ENCODE data around the gene PPY. TPM values are rescaled to one million over a fixed set of nuclear protein-coding genes. Genes with fewer than 3 reads are reported as not detected.

The PPY gene
- total RNA-seq, 2 donors from 2014 or later = not detected

DNA sequence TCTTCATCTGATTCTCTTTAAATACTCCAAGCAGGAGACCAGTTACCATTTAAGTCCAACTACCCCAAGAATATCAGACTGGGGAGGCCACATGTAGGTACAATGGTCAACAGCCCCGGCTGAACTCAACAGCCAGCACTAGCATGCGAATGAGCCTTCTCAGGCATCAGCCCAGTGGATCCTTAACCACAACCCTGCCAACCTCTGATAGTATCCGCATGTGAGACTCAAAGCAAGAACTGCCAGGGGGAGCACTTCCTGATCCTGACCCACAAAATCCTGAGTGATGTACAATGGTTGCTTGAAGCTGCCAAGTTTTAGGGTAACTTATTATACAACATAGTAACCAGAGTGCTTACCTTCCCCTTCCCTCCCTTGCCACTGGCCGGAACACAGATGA, 7.5 kb upstream of the PPY start:
- peak; percentile 47 for DNase-seq
- H3K4me1 Mint-ChIP-seq = peaks cover 7% of the 10 kb centered on the region
- H3K36me3 Mint-ChIP-seq (ENCODE audit: low read depth) = no peaks in the 10 kb centered on the region
- H3K9me3 ChIP-seq (ENCODE audit: control insufficient read depth, low read length) = no peaks in the 10 kb centered on the region
- no peak overlapping the region for H3K4me3 ChIP-seq (ENCODE audit: low read length)
- no peak overlapping the region for H3K27ac Mint-ChIP-seq
- peaks cover 44% of the 10 kb centered on the region for H3K27me3 ChIP-seq (ENCODE audit: control insufficient read depth, insufficient read depth, low read length, poor library complexity, severe bottlenecking)
- no peaks in the 10 kb centered on the region for H3K36me3 ChIP-seq (ENCODE audit: control insufficient read depth, insufficient read depth, low read length)
- H3K27ac ChIP-seq (ENCODE audit: low read depth, low read length) = no peak overlapping the region
- H3K4me1 ChIP-seq (ENCODE audit: control insufficient read depth, insufficient read depth, low read length) = no peaks in the 10 kb centered on the region
- no peaks in the 10 kb centered on the region for H3K9me3 Mint-ChIP-seq
- WGBS, 2 experiments (ENCODE audit: insufficient coverage in 1 of 2, insufficient read length in 1 of 2) = 82% methylated on average over 4 of the region's 4 CpGs; no CpG with 5 or more reads in 1 of the 2 experiments
- peaks cover 49% of the 10 kb centered on the region for H3K27me3 Mint-ChIP-seq (ENCODE audit: insufficient read depth)
- H3K9ac ChIP-seq (ENCODE audit: extremely low read depth, low read length, poor library complexity, severe bottlenecking) = no peak overlapping the region
- TF ChIP-seq, protein P1, sequence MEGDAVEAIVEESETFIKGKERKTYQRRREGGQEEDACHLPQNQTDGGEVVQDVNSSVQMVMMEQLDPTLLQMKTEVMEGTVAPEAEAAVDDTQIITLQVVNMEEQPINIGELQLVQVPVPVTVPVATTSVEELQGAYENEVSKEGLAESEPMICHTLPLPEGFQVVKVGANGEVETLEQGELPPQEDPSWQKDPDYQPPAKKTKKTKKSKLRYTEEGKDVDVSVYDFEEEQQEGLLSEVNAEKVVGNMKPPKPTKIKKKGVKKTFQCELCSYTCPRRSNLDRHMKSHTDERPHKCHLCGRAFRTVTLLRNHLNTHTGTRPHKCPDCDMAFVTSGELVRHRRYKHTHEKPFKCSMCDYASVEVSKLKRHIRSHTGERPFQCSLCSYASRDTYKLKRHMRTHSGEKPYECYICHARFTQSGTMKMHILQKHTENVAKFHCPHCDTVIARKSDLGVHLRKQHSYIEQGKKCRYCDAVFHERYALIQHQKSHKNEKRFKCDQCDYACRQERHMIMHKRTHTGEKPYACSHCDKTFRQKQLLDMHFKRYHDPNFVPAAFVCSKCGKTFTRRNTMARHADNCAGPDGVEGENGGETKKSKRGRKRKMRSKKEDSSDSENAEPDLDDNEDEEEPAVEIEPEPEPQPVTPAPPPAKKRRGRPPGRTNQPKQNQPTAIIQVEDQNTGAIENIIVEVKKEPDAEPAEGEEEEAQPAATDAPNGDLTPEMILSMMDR (conservative IDR thresholded peaks at IDR 0.05) = peak; percentile 42
- H3K4me3 Mint-ChIP-seq = no peak overlapping the region

DNA sequence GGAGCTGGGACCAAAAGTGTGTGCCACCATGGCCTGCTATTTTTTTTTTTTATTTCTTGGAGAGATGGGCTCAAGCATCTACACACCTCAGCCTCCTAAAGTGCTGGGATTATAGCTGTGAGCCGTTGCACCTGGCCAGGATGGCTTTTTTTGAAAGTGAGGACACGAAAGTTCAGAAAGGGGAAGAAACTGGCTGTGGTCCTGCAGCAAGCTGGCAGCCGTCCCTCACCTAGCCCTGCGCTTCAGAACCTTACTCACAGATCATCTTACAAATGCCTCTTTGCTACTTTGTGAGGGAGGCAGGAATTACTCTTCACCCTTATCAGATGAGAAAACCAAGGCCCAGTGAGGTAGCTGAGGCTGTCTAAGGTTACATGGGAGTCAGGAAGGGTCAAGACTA, 4.5 kb upstream of the PPY start:
- Mint-ChIP-seq H3K27ac (no peak overlapping the region), H3K27me3 (ENCODE audit: insufficient read depth) (peaks cover 23% of the 10 kb centered on the region), H3K4me1 (peaks cover under 1% of the 10 kb centered on the region), H3K4me3 (no peak overlapping the region), H3K36me3 (ENCODE audit: low read depth) (no peaks in the 10 kb centered on the region), H3K9me3 (no peaks in the 10 kb centered on the region)
- WGBS, 2 experiments (ENCODE audit: insufficient coverage in 1 of 2, insufficient read length in 1 of 2) = 64 to 92% methylated on average over 2 to 4 of the region's 4 CpGs
- no peaks in the 10 kb centered on the region for H3K4me1 ChIP-seq (ENCODE audit: control insufficient read depth, insufficient read depth, low read length)
- no peaks in the 10 kb centered on the region for H3K9me3 ChIP-seq (ENCODE audit: control insufficient read depth, low read length)
- peaks cover 14% of the 10 kb centered on the region for H3K27me3 ChIP-seq (ENCODE audit: control insufficient read depth, insufficient read depth, low read length, poor library complexity, severe bottlenecking)
- DNase-seq = peak; percentile 43
- TF ChIP-seq, protein P1 (conservative IDR thresholded peaks at IDR 0.05) = peak; percentile 7
- H3K9ac ChIP-seq (ENCODE audit: extremely low read depth, low read length, poor library complexity, severe bottlenecking) = no peak overlapping the region
- no peak overlapping the region for H3K27ac ChIP-seq (ENCODE audit: low read depth, low read length)
- no peaks in the 10 kb centered on the region for H3K36me3 ChIP-seq (ENCODE audit: control insufficient read depth, insufficient read depth, low read length)
- H3K4me3 ChIP-seq (ENCODE audit: low read length) = no peak overlapping the region

DNA sequence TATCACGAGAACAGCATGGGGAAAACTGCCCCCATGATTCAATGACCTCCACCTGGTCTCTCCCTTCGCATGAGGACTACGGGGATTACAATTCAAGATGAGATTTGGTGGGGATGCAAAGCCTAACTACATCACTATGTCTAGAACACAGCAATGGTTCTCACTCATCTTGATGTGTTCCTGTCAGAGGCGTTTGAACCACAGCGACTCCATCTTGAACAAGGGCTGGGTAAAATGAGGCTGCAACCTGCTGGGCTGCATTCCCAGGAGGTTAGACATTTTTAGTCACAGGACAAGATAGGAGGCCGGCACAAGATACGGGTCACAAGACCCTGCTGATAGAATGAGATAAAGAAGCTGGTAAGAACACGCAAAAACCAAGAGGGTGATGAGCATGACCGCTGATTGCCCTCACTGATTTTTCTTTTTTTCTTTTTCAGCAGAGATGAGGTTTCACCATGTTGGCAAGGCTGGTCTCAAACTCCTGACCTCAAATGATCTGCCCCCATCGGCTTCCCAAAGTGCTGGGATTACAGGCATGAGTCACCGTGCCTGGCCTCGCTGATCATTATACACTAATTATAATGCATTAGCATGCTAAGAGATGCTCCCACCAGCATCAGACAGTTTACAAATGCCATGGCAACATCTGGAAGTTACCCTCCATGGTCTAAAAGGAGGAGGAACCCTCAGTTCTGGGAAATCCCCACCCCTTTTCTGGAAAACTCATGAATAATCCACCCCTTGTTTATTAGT, 3.0 kb upstream of the PPY start:
- WGBS, 2 experiments (ENCODE audit: insufficient coverage in 1 of 2, insufficient read length in 1 of 2) = 84 to 98% methylated on average over 5 to 12 of the region's 12 CpGs
- no peak overlapping the region for H3K27ac Mint-ChIP-seq
- peak; percentile 47 for DNase-seq

More for the DNA sequence above, 3.0 kb upstream of the PPY start:
- Histone ChIP-seq H3K27me3 (ENCODE audit: control insufficient read depth, insufficient read depth, low read length, poor library complexity, severe bottlenecking) (peaks cover under 1% of the 10 kb centered on the region), H3K4me1 (ENCODE audit: control insufficient read depth, insufficient read depth, low read length) (no peaks in the 10 kb centered on the region), H3K9ac (ENCODE audit: extremely low read depth, low read length, poor library complexity, severe bottlenecking) (no peak overlapping the region), H3K27ac (ENCODE audit: low read depth, low read length) (no peak overlapping the region), H3K9me3 (ENCODE audit: control insufficient read depth, low read length) (no peaks in the 10 kb centered on the region), H3K36me3 (ENCODE audit: control insufficient read depth, insufficient read depth, low read length) (no peaks in the 10 kb centered on the region), H3K4me3 (ENCODE audit: low read length) (no peak overlapping the region)
- Mint-ChIP-seq H3K4me1 (peaks cover 2% of the 10 kb centered on the region), H3K4me3 (no peak overlapping the region), H3K9me3 (no peaks in the 10 kb centered on the region), H3K27me3 (ENCODE audit: insufficient read depth) (peaks cover 13% of the 10 kb centered on the region), H3K36me3 (ENCODE audit: low read depth) (no peaks in the 10 kb centered on the region)
- TF ChIP-seq, protein P1 (conservative IDR thresholded peaks at IDR 0.05) = no peak

All from endodermal cell (in vitro differentiated cells).